Suprapubic skin (tissue), 4 donors: ENCODE data around the gene ZBTB21. TPM values are rescaled to one million over a fixed set of nuclear protein-coding genes. Genes with fewer than 3 reads are reported as not detected.

Experiments used
- DNase-seq, 2 donors: peaks; one replicate each; pipeline ENCODE4 v3.0.0-alpha.2; 2019; ENCODE audit warnings: low spot score in 2 of 2
- H3K27ac ChIP-seq: fragments of 200-600 bp; sonication (generic); one replicate; pipeline ENCODE4 v1.5.1; 2019
- H3K27me3 ChIP-seq: fragments of 200-600 bp; sonication (generic); one replicate; pipeline ENCODE4 v1.5.1; 2019
- H3K36me3 ChIP-seq: fragments of 200-600 bp; sonication (generic); one replicate; pipeline ENCODE4 v1.5.1; 2019
- H3K4me1 ChIP-seq: fragments of 200-600 bp; sonication (generic); one replicate; pipeline ENCODE4 v1.5.1; 2019
- H3K4me3 ChIP-seq: fragments of 200-600 bp; sonication (generic); one replicate; pipeline ENCODE4 v1.5.1; 2019; ENCODE audit warnings: mild to moderate bottlenecking
- H3K9me3 ChIP-seq: fragments of 200-600 bp; sonication (generic); one replicate; pipeline ENCODE4 v1.5.1; 2019
- EP300 ChIP-seq: sonication (generic); formaldehyde crosslinking; IDR thresholded peaks from one replicate; pipeline ENCODE4 v1.6.1; 2017; ENCODE audit warnings: antibody characterized with exemption
- POLR2A ChIP-seq, 2 donors: fragments of 450-650 bp; IDR thresholded peaks; one replicate each; pipeline ENCODE4 v1.6.1; 2017; ENCODE audit warnings: antibody characterized with exemption in 2 of 2, mild to moderate bottlenecking in 2 of 2, moderate library complexity in 2 of 2
- POLR2AphosphoS5 ChIP-seq, 3 donors: sonication (generic); formaldehyde crosslinking; IDR thresholded peaks; one replicate each; pipeline ENCODE4 v1.6.1; 2017; ENCODE audit warnings: antibody characterized with exemption in 3 of 3
- whole genome bisulfite sequencing: methylation state at CpG from one replicate; pipeline ENCODE4 v1.1.5; 2018; 5-methylcytosine and 5-hydroxymethylcytosine counted together
- total RNA-seq, 4 donors: library from RNA; depleted of rRNA; stranded (reverse); fragments of >200 nt; gene quantifications; one replicate each; pipeline ENCODE4 v1.1.0, GENCODE V29; 2016
- TF ChIP-seq, protein P1 (sequence below), 2 donors: fragments of 200-600 bp in 1 of 2; fragments of 450-650 bp in 1 of 2; sonication (generic) in 1 of 2; IDR thresholded peaks; one replicate each; pipeline ENCODE4 v1.5.1; 2016 to 2019; ENCODE audit warnings: antibody characterized with exemption in 2 of 2, mild to moderate bottlenecking in 1 of 2, moderate library complexity in 1 of 2

ZBTB21 gene
- total RNA-seq, 4 donors from 2014 or later = 24.5 to 39.1 (median 30.5) TPM

DNA sequence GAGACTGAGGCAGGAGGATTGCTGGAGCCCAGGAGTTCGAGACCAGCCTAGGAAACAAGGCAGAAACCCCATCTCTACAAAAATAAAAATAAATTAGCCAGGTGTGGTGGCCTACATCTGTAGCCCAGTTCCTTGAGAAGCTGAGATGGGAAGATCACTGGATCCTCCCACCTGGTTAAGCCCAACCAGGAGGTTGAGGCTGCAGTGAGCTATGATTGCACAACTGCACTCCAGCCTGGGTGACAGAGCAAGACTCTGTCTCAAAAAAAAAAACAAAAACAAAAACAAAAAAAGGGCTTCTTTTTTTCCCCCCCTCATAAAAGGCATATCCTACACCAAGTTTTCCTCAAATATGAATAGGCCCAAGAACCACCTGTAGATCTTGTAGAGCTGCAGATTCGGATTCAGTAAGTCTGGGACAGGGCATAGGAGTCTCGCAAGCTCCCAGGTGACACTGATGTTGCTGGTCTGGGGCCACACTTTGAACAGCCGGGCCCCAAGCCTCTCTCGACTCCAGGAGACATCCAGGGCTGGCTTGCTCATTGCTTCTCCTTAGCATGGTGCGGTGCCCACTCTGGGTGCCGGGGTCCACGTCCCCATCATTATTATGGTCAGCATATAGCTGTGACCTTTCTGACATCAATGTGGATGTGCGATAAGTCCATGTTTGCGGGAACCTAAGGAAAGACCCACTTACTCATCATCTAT is 38.9 kb upstream of the ZBTB21 start:
- TF ChIP-seq POLR2AphosphoS5 (IDR thresholded peaks at IDR 0.05) = no peak
- Histone ChIP-seq H3K27me3 (no peaks in the 10 kb centered on the region), H3K36me3 (no peaks in the 10 kb centered on the region), H3K4me3 (no peak overlapping the region), H3K27ac (no peak overlapping the region), H3K4me1 (no peaks in the 10 kb centered on the region), H3K9me3 (no peaks in the 10 kb centered on the region)
- 98% methylated on average over 10 of the region's 10 CpGs for WGBS
- DNase-seq = no peak

DNA sequence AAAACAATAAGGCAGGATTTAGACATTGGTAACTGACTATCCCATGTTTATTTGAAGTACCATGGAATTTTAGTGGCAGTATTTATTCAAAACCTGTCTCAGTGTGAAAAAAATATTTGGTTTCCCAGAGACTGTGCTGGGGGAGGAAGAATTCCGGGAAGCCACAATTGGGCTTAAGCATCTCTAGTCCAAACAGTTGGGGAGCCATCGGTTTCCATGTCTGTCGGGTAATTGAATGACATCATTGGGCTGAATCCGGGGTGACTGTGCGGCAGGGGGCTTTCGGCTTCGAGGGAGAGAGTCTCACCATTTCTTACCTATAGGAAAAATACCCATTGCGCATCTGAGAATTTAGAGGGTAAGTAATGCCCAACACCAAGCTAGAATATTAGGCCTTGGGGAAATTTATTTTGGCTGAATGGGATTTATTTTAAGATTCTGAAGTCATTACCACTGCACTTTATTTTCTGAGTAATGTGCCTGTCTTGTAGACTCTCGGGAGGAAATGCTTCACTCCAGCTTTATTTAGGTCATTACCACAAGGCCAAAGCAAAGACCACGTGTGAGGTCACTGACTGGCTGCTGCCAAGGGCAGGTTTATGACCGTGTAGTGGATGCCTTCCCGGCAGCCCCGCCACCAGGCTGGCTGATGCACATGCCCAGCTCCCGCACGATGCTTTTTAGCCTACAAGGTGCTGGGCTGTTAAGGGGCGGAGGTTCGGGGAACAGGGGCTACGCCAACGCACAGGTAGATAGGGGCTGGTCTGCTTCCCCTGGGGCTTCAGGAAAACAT is 37.9 kb upstream of the ZBTB21 start:
- WGBS = 85% methylated on average over 19 of the region's 19 CpGs
- Histone ChIP-seq H3K36me3 (no peaks in the 10 kb centered on the region), H3K27ac (no peak overlapping the region), H3K9me3 (no peaks in the 10 kb centered on the region), H3K4me1 (peaks cover 2% of the 10 kb centered on the region), H3K4me3 (no peak overlapping the region), H3K27me3 (no peaks in the 10 kb centered on the region)
- DNase-seq = no peak
- TF ChIP-seq POLR2A (IDR thresholded peaks at IDR 0.05) (no peak), POLR2AphosphoS5 (IDR thresholded peaks at IDR 0.05) (no peak), EP300 (no peak)
- TF ChIP-seq, protein P1, sequence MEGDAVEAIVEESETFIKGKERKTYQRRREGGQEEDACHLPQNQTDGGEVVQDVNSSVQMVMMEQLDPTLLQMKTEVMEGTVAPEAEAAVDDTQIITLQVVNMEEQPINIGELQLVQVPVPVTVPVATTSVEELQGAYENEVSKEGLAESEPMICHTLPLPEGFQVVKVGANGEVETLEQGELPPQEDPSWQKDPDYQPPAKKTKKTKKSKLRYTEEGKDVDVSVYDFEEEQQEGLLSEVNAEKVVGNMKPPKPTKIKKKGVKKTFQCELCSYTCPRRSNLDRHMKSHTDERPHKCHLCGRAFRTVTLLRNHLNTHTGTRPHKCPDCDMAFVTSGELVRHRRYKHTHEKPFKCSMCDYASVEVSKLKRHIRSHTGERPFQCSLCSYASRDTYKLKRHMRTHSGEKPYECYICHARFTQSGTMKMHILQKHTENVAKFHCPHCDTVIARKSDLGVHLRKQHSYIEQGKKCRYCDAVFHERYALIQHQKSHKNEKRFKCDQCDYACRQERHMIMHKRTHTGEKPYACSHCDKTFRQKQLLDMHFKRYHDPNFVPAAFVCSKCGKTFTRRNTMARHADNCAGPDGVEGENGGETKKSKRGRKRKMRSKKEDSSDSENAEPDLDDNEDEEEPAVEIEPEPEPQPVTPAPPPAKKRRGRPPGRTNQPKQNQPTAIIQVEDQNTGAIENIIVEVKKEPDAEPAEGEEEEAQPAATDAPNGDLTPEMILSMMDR (IDR thresholded peaks at IDR 0.05) = no peak

DNA sequence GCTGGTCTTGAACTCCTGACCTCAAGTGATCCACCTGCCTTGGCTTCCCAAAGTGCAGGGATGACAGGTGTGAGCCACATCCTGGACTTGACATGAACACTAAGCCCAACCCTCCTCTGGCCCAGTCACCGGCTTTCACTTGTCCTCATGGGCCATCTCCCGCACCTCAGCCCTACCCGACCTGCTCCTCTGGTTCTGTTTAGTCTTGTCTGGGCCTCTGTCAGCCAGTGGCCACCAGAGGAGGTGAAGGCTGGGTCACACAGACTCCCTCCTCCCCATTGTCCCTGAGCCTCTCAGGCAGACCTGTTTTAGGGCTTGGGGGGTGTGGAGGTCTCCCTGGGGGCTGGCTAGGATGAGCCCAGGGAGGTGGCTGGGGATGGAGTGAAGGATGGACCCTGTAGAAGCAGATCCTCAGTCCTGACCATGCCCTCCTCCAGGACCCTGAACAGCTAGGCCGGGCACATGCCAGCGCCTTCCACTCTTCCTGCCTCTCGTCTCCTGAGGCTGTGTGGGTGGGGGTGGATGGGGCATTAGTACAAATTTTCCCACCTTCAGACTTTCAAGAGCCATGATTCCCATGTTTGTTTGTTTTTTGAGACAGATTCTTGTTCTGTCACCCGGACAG is 34.8 kb upstream of the ZBTB21 start:
- no peaks in the 10 kb centered on the region for H3K9me3 ChIP-seq
- WGBS = 84% methylated on average over 7 of the region's 7 CpGs

DNA sequence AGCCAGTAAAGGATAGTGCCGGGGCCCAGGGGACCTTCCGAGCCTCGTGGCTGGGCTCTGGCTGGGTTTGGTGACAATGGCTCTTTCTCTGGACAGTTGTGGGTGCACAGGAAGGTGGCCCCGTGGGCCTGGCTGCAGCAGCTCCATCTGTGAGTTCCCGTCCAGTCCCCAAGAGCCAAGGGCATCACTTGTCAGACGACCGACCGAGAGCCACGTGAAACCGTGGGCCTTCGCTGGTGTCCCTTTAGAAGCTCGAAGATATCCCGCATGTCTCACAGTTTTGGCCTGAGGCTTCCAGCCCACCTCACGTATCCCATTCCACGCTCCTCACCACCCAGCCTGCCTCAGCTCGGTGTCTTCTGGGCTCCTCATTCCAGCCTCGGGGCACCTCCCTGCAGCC is 33.8 kb upstream of the ZBTB21 start:
- peaks cover 23% of the 10 kb centered on the region for H3K4me1 ChIP-seq
- no peaks in the 10 kb centered on the region for H3K27me3 ChIP-seq
- H3K36me3 ChIP-seq = no peaks in the 10 kb centered on the region
- TF ChIP-seq POLR2A (IDR thresholded peaks at IDR 0.05) (no peak), EP300 (no peak), POLR2AphosphoS5 (IDR thresholded peaks at IDR 0.05) (no peak)
- TF ChIP-seq, protein P1 (IDR thresholded peaks at IDR 0.05) = no peak
- 93% methylated on average over 14 of the region's 17 CpGs for WGBS
- no peak for DNase-seq
- no peaks in the 10 kb centered on the region for H3K9me3 ChIP-seq
- H3K4me3 ChIP-seq = no peak overlapping the region
- no peak overlapping the region for H3K27ac ChIP-seq

More for the DNA sequence above, 34.8 kb upstream of the ZBTB21 start:
- no peak for DNase-seq
- H3K27me3 ChIP-seq = no peaks in the 10 kb centered on the region
- no peaks in the 10 kb centered on the region for H3K36me3 ChIP-seq
- no peak overlapping the region for H3K4me3 ChIP-seq
- TF ChIP-seq POLR2A (IDR thresholded peaks at IDR 0.05) (no peak), POLR2AphosphoS5 (IDR thresholded peaks at IDR 0.05) (no peak), EP300 (no peak)
- TF ChIP-seq, protein P1 (IDR thresholded peaks at IDR 0.05) = no peak
- peaks cover 13% of the 10 kb centered on the region for H3K4me1 ChIP-seq
- H3K27ac ChIP-seq = no peak overlapping the region

DNA sequence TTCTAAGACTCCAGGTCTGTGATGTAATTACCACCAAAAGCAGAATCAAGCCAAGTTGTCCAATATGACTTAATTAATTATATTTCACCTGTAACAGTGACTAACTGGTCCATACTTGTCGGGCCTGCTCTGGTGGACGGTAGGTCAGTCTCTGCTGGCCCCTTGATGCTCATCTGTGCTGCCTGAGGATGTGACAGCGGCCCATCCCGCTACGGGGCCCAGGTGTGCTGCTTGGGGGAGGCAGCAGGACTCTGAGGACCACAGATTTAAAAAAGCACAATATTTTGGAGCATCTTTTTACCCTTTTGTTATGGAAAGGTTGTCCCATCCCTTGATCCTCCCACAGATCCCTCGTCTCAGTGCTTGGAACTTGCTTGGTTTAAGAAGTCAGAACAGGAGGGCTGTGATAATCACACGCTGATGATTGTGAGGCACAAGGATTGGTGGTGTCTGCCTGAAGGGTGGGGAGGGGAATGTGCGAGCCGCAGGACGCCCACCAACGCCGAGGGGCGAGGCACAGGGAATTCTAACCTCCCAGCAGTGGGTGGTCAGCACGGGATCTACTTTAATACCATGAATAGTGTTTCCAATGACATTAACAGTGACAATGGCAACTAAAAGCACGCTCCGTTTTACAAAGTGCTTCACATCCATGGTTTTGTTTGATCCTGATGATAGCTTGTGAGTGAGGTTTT is 33.2 kb upstream of the ZBTB21 start:
- TF ChIP-seq, protein P1 (IDR thresholded peaks at IDR 0.05) = no peak
- TF ChIP-seq POLR2AphosphoS5 (IDR thresholded peaks at IDR 0.05) = no peak
- TF ChIP-seq EP300 = no peak
- TF ChIP-seq POLR2A (IDR thresholded peaks at IDR 0.05) = no peak
- Histone ChIP-seq H3K9me3 (no peaks in the 10 kb centered on the region), H3K4me1 (peaks cover 30% of the 10 kb centered on the region), H3K27me3 (no peaks in the 10 kb centered on the region), H3K4me3 (no peak overlapping the region), H3K27ac (no peak overlapping the region), H3K36me3 (no peaks in the 10 kb centered on the region)
- 83% methylated on average over 15 of the region's 16 CpGs for WGBS
- no peak for DNase-seq
